ENCODE measurements around the gene TXNDC11. TPM values are rescaled to one million over a fixed set of nuclear protein-coding genes. Genes with fewer than 3 reads are reported as not detected.

Gene TXNDC11
- total RNA-seq, 1 donor from 2014 or later, result 29.0 TPM

DNA sequence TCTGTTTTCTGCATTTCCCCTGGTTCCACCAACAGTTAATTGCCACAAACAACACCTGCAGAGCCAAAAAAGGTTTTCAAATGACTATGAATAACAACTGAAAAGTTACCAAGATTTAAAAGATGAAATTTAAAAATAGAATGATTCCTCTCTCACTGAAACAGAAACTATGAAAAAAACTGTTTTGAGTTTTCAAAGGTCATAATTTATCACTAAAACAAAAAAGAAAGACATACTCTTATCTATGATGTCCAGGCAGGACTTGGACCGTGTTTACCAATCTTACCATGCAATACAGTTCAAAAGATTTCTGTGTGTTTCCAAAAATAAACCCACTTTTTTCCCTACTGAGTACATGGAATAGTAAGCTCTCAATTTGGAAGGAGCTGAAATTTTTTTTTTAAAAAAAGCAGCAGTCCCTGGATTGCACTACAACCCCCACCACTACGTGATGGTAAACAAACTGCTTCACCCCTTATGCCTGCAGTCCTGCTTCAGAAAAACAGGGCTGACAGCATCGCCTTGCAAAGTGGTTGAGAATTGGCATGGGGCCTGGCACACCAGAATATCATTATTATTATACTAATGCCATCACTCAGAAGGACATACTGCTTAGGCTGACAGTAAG, 8.5 kb downstream of the TXNDC11 start:
- H3K27ac Mint-ChIP-seq (ENCODE audit: unreplicated experiment), result no peak overlapping the region
- Histone ChIP-seq H3K9ac (ENCODE audit: low read length) (no peak overlapping the region), H3K4me2 (ENCODE audit: low read length) (no peak overlapping the region), H3K9me3 (ENCODE audit: insufficient read depth, low read depth, low read length) (no peaks in the 10 kb centered on the region), H3K4me1 (ENCODE audit: insufficient read depth, low read length) (no peaks in the 10 kb centered on the region), H3K79me2 (ENCODE audit: insufficient read depth, low read length) (peaks cover 69% of the 10 kb centered on the region), H3K4me3 (ENCODE audit: insufficient read depth, low read depth, low read length) (no peak overlapping the region), H2AFZ (ENCODE audit: low read depth, low read length) (no peak overlapping the region), H4K20me1 (ENCODE audit: insufficient read depth, low read length) (peaks cover 85% of the 10 kb centered on the region), H3K36me3 (ENCODE audit: insufficient read depth, low read length) (peaks cover 35% of the 10 kb centered on the region), H3K27me3 (ENCODE audit: insufficient read depth, low read length) (no peaks in the 10 kb centered on the region), H3K27ac (ENCODE audit: low read depth, low read length) (no peak overlapping the region)
- H3K27me3 Mint-ChIP-seq (ENCODE audit: low read depth, unreplicated experiment), result no peaks in the 10 kb centered on the region
- DNase-seq (ENCODE audit: low read depth) (no peak), FAIRE-seq (no peak)
- H3K4me1 Mint-ChIP-seq (ENCODE audit: low read depth, unreplicated experiment), result peaks cover 2% of the 10 kb centered on the region
- TF ChIP-seq EZH2 (IDR thresholded peaks at IDR 0.05; ENCODE audit: insufficient read depth, low read length), result no peak
- TF ChIP-seq, protein P1, sequence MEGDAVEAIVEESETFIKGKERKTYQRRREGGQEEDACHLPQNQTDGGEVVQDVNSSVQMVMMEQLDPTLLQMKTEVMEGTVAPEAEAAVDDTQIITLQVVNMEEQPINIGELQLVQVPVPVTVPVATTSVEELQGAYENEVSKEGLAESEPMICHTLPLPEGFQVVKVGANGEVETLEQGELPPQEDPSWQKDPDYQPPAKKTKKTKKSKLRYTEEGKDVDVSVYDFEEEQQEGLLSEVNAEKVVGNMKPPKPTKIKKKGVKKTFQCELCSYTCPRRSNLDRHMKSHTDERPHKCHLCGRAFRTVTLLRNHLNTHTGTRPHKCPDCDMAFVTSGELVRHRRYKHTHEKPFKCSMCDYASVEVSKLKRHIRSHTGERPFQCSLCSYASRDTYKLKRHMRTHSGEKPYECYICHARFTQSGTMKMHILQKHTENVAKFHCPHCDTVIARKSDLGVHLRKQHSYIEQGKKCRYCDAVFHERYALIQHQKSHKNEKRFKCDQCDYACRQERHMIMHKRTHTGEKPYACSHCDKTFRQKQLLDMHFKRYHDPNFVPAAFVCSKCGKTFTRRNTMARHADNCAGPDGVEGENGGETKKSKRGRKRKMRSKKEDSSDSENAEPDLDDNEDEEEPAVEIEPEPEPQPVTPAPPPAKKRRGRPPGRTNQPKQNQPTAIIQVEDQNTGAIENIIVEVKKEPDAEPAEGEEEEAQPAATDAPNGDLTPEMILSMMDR (IDR thresholded peaks at IDR 0.05; ENCODE audit: insufficient read depth, low read depth, low read length), result no peak
- peaks cover 33% of the 10 kb centered on the region for H3K36me3 Mint-ChIP-seq (ENCODE audit: low read depth, unreplicated experiment)
- no peak overlapping the region for H3K4me3 Mint-ChIP-seq (ENCODE audit: unreplicated experiment)
- no peaks in the 10 kb centered on the region for H3K9me3 Mint-ChIP-seq (ENCODE audit: unreplicated experiment)

DNA sequence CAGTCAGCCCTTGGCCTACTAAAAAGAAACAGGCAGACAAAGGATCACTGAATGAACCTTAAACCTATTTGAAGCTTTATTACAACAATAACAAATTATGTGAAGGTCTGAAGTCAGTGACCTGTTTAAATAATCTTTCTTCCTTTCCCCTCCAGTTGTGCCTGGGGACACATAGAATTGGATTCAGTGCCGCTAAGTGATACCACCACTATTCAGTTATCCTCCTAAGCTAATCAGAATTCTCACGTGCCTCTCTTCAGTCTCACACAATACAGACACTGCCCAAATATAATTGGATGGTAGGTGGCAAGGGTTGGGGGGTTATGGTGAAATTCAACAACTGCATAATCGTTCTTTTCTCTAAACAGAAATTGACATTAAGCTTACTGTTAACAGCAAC, 11.4 kb downstream of the TXNDC11 start:
- Mint-ChIP-seq H3K4me3 (ENCODE audit: unreplicated experiment) (no peak overlapping the region), H3K27ac (ENCODE audit: unreplicated experiment) (no peak overlapping the region), H3K4me1 (ENCODE audit: low read depth, unreplicated experiment) (no peaks in the 10 kb centered on the region), H3K27me3 (ENCODE audit: low read depth, unreplicated experiment) (no peaks in the 10 kb centered on the region), H3K9me3 (ENCODE audit: unreplicated experiment) (no peaks in the 10 kb centered on the region), H3K36me3 (ENCODE audit: low read depth, unreplicated experiment) (peaks cover 23% of the 10 kb centered on the region)
- Histone ChIP-seq H3K27me3 (ENCODE audit: insufficient read depth, low read length) (no peaks in the 10 kb centered on the region), H3K9ac (ENCODE audit: low read length) (no peak overlapping the region), H3K79me2 (ENCODE audit: insufficient read depth, low read length) (peaks cover 53% of the 10 kb centered on the region), H3K4me1 (ENCODE audit: insufficient read depth, low read length) (no peaks in the 10 kb centered on the region), H3K4me3 (ENCODE audit: insufficient read depth, low read depth, low read length) (no peak overlapping the region), H4K20me1 (ENCODE audit: insufficient read depth, low read length) (peaks cover 67% of the 10 kb centered on the region), H3K4me2 (ENCODE audit: low read length) (no peak overlapping the region), H2AFZ (ENCODE audit: low read depth, low read length) (no peak overlapping the region), H3K27ac (ENCODE audit: low read depth, low read length) (no peak overlapping the region), H3K36me3 (ENCODE audit: insufficient read depth, low read length) (peaks cover 41% of the 10 kb centered on the region), H3K9me3 (ENCODE audit: insufficient read depth, low read depth, low read length) (no peaks in the 10 kb centered on the region)
- TF ChIP-seq EZH2 (IDR thresholded peaks at IDR 0.05; ENCODE audit: insufficient read depth, low read length), result no peak
- TF ChIP-seq, protein P1 (IDR thresholded peaks at IDR 0.05; ENCODE audit: insufficient read depth, low read depth, low read length), result no peak
- no peak for DNase-seq (ENCODE audit: low read depth)
- FAIRE-seq, result no peak

DNA sequence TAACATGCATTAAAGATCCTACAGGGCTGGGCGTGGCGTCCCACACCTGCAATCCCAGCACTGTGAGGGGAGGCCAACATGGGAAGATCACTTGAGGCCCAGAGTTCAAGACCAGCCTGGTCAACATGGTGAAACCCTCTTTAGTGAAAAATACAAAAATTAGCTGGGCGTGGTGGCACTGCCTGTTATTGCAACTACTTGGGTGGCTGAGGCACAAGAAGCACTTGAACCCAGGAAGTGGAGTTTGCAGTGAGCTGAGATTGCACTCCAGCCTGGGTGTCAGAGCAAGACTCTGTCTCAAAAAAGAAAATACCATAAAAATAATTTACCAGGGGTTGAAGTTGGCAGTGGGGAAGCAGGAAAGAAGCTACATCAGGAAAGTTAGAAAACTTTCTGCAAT, 12.9 kb downstream of the TXNDC11 start:
- no peak for DNase-seq (ENCODE audit: low read depth)
- no peak overlapping the region for H2AFZ ChIP-seq (ENCODE audit: low read depth, low read length)
- no peaks in the 10 kb centered on the region for H3K27me3 Mint-ChIP-seq (ENCODE audit: low read depth, unreplicated experiment)
- no peak overlapping the region for H3K4me3 ChIP-seq (ENCODE audit: insufficient read depth, low read depth, low read length)
- FAIRE-seq, result no peak
- H3K27me3 ChIP-seq (ENCODE audit: insufficient read depth, low read length), result no peaks in the 10 kb centered on the region
- peaks cover 44% of the 10 kb centered on the region for H3K36me3 ChIP-seq (ENCODE audit: insufficient read depth, low read length)
- H3K36me3 Mint-ChIP-seq (ENCODE audit: low read depth, unreplicated experiment), result peaks cover 18% of the 10 kb centered on the region
- TF ChIP-seq, protein P1 (IDR thresholded peaks at IDR 0.05; ENCODE audit: insufficient read depth, low read depth, low read length), result no peak
- no peak for TF ChIP-seq EZH2 (IDR thresholded peaks at IDR 0.05; ENCODE audit: insufficient read depth, low read length)
- H3K9me3 Mint-ChIP-seq (ENCODE audit: unreplicated experiment), result no peaks in the 10 kb centered on the region
- no peaks in the 10 kb centered on the region for H3K9me3 ChIP-seq (ENCODE audit: insufficient read depth, low read depth, low read length)
- H3K79me2 ChIP-seq (ENCODE audit: insufficient read depth, low read length), result peaks cover 38% of the 10 kb centered on the region
- H3K27ac ChIP-seq (ENCODE audit: low read depth, low read length), result no peak overlapping the region
- no peak overlapping the region for H3K9ac ChIP-seq (ENCODE audit: low read length)
- peaks cover 63% of the 10 kb centered on the region for H4K20me1 ChIP-seq (ENCODE audit: insufficient read depth, low read length)
- H3K4me2 ChIP-seq (ENCODE audit: low read length), result no peak overlapping the region
- H3K27ac Mint-ChIP-seq (ENCODE audit: unreplicated experiment), result no peak overlapping the region
- no peak overlapping the region for H3K4me3 Mint-ChIP-seq (ENCODE audit: unreplicated experiment)
- H3K4me1 ChIP-seq (ENCODE audit: insufficient read depth, low read length), result no peaks in the 10 kb centered on the region
- no peaks in the 10 kb centered on the region for H3K4me1 Mint-ChIP-seq (ENCODE audit: low read depth, unreplicated experiment)
